Stimulated activated effector memory CD8-positive, alpha-beta T cell treated with anti-CD3 and anti-CD28 coated beads, Interleukin-12 subunit alpha, Interleukin-12 subunit beta, amount 100 ng/mL, for 72 hours (primary cell): ENCODE data around the gene ARMC3.
"Not testable (repeated sequence)": the region's sequence is repeated elsewhere in the genome, so short reads cannot be mapped to it uniquely, and the experiment has no call there.

Source experiments
- ATAC-seq: fragments of 150-1000 bp; cut with Tn5 transposase; 2 replicates; pipeline ENCODE4 v1.10.0; 2021
- DNase-seq, 2 donors: peaks; one replicate each; pipeline ENCODE4 v3.0.0; 2021 to 2022; ENCODE audit warnings: low spot score in 2 of 2
- H3K27ac Mint-ChIP-seq: one replicate; pipeline ENCODE4 v1.8.0; 2022; ENCODE audit warnings: mild to moderate bottlenecking, mixed read lengths
- H3K36me3 Mint-ChIP-seq: one replicate; pipeline ENCODE4 v1.8.0; 2022; ENCODE audit warnings: mild to moderate bottlenecking, mixed read lengths
- H3K4me1 Mint-ChIP-seq: one replicate; pipeline ENCODE4 v1.8.0; 2022; ENCODE audit warnings: mixed read lengths
- H3K4me3 Mint-ChIP-seq: one replicate; pipeline ENCODE4 v1.8.0; 2022; ENCODE audit warnings: mild to moderate bottlenecking, mixed read lengths
- H3K9me3 Mint-ChIP-seq: one replicate; pipeline ENCODE4 v1.8.0; 2022; ENCODE audit warnings: mixed read lengths

ARMC3 gene

DNA sequence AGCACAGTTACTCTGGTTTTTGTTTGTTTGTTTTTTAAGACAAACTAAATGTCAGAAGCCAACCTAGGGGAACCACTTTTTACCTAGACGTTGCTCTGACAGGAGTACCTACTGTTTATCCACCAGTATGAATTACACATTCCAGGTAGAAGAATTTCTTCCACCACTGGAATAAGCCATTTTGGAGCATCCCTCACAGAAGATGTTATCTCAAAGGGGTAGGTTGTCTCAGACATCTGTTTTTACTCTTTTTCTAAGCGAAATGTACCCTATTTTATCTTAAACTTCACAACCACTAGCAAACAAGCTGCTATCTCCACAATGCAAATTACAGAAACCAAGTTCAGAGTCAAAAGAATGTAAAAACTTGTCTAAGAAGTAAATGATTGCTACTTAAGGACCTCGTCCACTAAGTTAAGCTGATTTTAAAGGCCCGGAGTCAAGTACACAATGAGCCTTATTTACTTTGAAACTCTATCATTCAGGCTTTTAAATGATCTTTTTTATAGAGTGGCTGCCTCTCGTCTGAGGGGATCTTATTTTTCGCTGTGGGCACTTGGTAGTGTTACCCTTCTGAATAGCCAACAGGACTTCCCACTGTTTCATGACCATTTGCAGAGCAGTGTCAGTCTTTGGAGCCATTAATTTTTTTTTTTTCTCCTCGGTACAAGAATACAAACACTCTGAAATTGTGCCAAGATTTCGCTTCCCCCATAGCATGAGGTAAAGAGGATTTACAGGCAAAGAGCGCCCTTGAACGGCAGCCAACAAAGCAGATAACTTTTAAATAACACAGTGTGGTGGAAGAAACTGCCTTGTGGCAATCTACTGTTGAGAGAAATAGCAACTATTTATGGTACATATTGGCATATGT is 15.7 kb upstream of the ARMC3 start:
- DNase-seq (no peak), ATAC-seq (no peak)
- peaks cover 12% of the 10 kb centered on the region for H3K4me1 Mint-ChIP-seq
- H3K9me3 Mint-ChIP-seq: peaks cover 11% of the 10 kb centered on the region
- H3K4me3 Mint-ChIP-seq: no peak overlapping the region
- H3K36me3 Mint-ChIP-seq: no peaks in the 10 kb centered on the region
- H3K27ac Mint-ChIP-seq: no peak overlapping the region

DNA sequence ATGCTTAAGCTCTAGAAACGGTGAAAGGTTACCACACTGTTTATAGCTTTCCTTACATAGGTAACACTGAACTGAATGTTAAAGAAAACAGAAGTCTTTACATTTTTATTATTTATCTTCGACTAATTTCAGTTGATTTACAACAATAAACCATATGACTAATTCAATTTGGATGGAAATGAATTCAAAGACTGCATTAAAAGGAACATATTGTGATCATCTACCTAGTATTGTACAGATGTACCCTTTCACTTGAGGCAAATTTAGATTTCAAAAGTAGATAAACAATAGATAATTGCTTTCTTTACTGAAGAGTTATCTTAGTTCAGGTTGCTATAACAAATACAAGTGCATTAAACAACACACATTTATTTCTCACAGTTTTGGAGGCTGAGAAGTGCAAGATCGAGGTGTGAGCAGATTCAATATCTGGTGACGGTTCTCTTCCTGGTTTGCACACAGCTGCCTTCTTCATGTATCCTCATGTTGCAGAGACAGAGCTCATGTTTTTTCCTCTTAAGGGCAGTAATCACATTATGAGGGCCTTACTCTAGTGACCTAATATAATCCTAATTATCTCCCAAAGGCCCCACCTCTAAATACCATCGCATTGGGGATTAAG is 15.0 kb upstream of the ARMC3 start:
- Mint-ChIP-seq H3K4me3 (no peak overlapping the region), H3K4me1 (peaks cover 12% of the 10 kb centered on the region), H3K27ac (no peak overlapping the region), H3K36me3 (no peaks in the 10 kb centered on the region), H3K9me3 (peaks cover 8% of the 10 kb centered on the region)
- DNase-seq (no peak), ATAC-seq (no peak)

DNA sequence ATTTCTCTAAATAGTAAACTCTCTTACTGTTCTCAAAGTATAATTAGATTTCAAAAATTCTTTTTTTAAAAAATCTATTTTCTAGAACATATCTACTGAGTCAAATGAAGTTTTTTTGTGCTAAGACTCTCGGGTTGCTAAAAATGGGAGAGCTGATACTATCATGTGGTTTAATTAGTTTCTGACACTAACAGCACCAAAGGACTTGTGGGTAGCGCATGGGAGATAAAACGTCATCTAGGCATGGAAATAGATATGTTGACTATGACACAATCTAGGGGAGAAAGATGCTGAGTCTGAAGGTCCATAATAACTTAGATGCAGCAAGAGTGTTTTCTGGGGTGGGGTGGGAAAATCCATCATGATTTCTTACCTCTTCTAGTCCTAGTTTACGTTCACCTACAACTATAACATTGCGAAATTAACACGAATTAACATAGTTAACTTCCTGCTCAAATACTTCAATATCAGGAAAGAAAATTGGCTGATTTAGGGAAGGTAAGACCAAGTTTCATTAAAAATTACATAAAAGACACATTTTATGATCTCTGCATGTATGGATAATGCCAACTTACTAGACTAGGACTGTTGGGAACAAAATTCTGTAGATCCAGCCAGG is 14.3 kb upstream of the ARMC3 start:
- DNase-seq (no peak), ATAC-seq (peak; percentile 64)
- Mint-ChIP-seq H3K4me1 (peaks cover 12% of the 10 kb centered on the region), H3K36me3 (no peaks in the 10 kb centered on the region), H3K27ac (no peak overlapping the region), H3K9me3 (peaks cover 8% of the 10 kb centered on the region), H3K4me3 (no peak overlapping the region)

DNA sequence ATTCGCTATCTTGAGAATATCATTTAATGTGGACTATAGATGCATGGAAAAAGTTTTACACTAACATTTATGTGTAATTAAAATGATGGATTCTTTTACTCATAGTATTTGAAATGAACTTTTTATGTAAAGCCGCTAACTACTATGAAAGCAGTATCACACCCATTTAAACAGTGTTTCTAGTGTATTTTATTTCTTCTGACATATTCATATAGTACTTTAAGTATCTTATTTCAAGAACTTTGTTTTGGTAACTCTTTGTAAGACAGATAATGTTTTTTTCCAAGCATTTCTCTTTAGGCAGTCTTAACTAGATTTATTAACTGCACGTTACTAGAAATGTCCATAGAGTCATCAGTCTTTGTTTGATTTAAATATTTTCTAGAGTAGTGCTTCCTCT is 12.5 kb upstream of the ARMC3 start:
- ATAC-seq: no peak
- Mint-ChIP-seq H3K36me3 (no peaks in the 10 kb centered on the region), H3K4me3 (no peak overlapping the region), H3K4me1 (peaks cover 12% of the 10 kb centered on the region), H3K9me3 (peaks cover 3% of the 10 kb centered on the region), H3K27ac (no peak overlapping the region)
- no peak for DNase-seq

DNA sequence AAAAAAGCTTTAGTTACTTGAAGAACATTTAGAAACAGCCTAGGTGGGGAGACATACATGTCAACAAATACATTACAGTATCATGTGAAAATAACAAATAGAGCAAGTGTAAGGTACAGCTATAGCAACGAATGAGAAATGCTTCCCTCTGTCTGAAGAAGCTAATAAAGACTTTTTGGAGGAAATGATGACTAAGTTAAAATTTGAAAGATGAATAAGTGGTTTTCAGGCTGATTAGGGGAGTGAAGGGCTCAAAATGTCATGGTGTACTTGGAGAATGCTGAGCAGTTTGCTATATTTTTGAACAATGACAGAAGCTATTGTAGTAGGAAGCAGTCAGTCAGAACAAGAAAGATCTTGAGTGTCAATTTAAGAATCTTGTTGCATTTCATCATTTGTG is 2.8 kb upstream of the ARMC3 start:
- Mint-ChIP-seq H3K4me3 (no peak overlapping the region), H3K9me3 (no peaks in the 10 kb centered on the region), H3K36me3 (no peaks in the 10 kb centered on the region), H3K4me1 (no peaks in the 10 kb centered on the region), H3K27ac (no peak overlapping the region)
- no peak for ATAC-seq
- DNase-seq: no peak

DNA sequence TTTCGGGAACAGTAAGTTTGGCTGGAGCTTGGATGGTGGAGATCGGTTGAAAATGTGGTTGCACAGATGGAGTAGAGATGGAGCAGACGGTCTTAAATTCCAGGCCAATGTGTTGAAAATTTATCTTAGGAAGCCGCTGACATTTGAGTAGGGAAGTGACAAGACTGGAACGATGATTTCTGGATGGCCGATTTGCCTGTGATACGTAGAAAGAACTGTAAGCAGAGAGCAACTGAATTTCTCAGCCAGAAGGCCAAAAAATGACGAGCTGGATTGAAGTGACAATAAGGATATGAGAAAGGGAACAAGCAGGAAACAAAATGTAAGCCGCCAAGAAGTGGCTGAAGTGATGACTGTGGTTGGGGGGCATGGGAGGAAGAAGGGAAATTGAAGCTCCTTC is 687 bp upstream of the ARMC3 start:
- DNase-seq (no peak), ATAC-seq (no peak)
- no peak overlapping the region for H3K27ac Mint-ChIP-seq
- no peaks in the 10 kb centered on the region for H3K4me1 Mint-ChIP-seq
- H3K4me3 Mint-ChIP-seq: no peak overlapping the region
- no peaks in the 10 kb centered on the region for H3K9me3 Mint-ChIP-seq
- H3K36me3 Mint-ChIP-seq: no peaks in the 10 kb centered on the region

DNA sequence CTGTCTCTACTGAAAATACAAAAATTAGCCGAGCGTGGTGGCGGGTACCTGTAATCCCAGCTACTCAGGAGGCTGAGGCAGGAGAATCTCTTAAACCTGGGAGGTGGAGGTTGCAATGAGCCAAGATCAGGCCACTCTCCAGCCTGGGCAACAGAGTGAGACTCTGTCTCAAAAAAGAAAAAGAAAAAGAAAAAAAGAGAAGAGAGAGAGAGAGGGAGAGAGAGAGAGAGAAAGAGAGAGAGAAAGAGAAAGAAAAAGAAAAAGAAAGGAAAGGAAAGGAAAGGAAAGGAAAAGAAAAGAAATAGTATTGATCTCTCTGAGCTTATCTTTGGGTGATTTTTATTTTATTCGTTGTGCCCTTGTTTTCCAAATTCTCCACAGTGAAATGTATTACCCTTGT is 1.2 kb downstream of the ARMC3 start:
- not testable (repeated sequence) for ATAC-seq, DNase-seq, H3K4me3 Mint-ChIP-seq, H3K4me1 Mint-ChIP-seq, H3K9me3 Mint-ChIP-seq, H3K36me3 Mint-ChIP-seq, H3K27ac Mint-ChIP-seq

DNA sequence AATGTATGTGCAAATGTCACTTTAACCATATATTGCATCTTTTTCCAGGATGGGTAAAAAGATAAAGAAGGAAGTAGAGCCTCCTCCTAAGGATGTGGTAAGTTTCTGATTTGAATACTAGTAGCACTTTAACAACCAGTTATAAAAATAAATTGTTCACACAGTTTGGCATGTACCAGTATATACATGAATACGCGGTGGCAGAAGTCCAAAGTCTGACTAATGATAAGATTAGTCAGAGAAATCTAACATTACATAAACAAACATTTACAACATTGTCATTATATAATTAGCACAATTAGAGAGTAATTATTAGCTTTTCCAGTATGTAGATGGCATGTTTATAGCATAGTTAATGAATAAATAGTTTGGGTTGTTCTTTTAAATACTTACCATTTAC is 4.1 kb downstream of the ARMC3 start:
- H3K4me3 Mint-ChIP-seq: no peak overlapping the region

DNA sequence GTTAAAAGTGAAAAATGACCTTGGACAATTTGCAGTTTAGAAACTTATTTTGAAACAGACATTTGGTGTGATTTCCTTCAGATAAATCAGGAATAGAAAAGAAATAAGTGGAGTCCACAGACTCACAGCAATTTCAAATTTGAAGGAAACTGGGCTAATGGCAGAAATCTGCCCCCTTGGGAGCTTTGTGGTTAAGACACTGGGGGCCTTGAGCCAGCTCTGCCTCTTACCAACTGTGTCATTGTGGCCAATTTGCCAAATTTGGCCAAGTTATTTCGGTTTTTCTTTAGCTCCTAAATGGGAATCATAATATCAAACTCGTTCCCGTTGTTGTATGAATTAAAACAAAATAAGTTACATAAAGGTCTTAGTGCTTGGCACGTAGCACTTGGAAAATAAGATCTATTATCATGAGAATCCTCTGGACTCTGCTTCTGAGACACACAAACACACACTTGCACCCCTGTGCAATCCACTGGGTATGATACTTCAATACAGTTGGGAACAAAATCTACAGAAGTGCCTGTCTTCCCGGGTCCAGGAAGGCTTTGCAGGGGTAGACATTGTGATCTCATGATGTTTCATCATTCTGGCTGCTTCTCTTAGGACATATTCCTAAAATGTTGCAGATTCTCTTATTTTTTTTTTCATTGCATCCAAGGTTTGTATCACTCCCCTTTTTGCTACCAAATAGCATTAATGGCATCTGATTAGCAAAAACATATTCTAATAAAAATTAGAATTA is 4.9 kb downstream of the ARMC3 start:
- H3K4me1 Mint-ChIP-seq: no peaks in the 10 kb centered on the region
- DNase-seq (no peak), ATAC-seq (no peak)
- no peaks in the 10 kb centered on the region for H3K9me3 Mint-ChIP-seq
- no peak overlapping the region for H3K4me3 Mint-ChIP-seq
- no peak overlapping the region for H3K27ac Mint-ChIP-seq
- H3K36me3 Mint-ChIP-seq: no peaks in the 10 kb centered on the region

More for the DNA sequence above, 4.1 kb downstream of the ARMC3 start:
- no peaks in the 10 kb centered on the region for H3K36me3 Mint-ChIP-seq
- no peaks in the 10 kb centered on the region for H3K4me1 Mint-ChIP-seq
- ATAC-seq (no peak), DNase-seq (no peak)
- no peaks in the 10 kb centered on the region for H3K9me3 Mint-ChIP-seq
- no peak overlapping the region for H3K27ac Mint-ChIP-seq

DNA sequence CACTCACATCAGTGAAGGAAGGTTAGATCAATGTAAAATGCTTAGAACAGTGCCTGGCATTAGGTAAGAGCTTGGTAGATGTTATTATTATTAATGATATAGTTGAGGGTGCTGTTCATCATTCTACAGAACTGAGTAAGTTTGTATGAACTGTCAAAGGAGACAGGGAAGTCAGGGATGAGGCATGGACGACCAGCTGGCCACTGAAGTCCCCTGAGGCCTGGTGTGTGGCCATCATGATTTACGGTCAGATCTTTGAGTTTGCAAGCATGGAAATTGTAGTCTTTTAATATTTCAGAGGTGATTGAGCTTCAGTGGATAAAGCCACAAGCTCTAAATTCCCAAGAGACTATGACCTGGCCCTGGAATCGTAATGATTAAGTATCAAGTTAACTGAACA is 6.9 kb downstream of the ARMC3 start:
- no peaks in the 10 kb centered on the region for H3K36me3 Mint-ChIP-seq
- H3K4me3 Mint-ChIP-seq: no peak overlapping the region
- DNase-seq: no peak
- no peaks in the 10 kb centered on the region for H3K4me1 Mint-ChIP-seq
- H3K9me3 Mint-ChIP-seq: no peaks in the 10 kb centered on the region
- no peak for ATAC-seq
- no peak overlapping the region for H3K27ac Mint-ChIP-seq

DNA sequence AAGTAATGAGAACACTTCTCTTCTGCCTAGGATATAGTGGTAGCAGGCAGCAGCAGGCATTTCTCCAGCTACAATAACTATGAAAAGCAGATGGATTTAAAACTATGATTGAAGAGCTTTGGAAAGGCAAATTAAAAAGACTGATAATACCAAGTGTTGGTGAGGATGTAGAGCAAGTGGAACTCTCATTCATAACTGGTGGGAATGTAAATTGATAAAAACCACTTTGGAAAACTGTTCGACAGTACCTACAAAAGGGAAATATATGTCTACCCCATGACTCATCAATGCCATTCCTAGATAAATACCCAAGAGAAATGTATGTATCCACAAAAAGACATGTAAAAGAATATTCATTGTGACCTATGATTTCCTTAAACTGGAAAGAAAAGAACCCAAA is 14.6 kb downstream of the ARMC3 start:
- H3K27ac Mint-ChIP-seq: no peak overlapping the region
- H3K4me3 Mint-ChIP-seq: no peak overlapping the region
- DNase-seq (no peak), ATAC-seq (no peak)
- H3K4me1 Mint-ChIP-seq: peaks cover 12% of the 10 kb centered on the region
- no peaks in the 10 kb centered on the region for H3K36me3 Mint-ChIP-seq
- peaks cover 9% of the 10 kb centered on the region for H3K9me3 Mint-ChIP-seq

DNA sequence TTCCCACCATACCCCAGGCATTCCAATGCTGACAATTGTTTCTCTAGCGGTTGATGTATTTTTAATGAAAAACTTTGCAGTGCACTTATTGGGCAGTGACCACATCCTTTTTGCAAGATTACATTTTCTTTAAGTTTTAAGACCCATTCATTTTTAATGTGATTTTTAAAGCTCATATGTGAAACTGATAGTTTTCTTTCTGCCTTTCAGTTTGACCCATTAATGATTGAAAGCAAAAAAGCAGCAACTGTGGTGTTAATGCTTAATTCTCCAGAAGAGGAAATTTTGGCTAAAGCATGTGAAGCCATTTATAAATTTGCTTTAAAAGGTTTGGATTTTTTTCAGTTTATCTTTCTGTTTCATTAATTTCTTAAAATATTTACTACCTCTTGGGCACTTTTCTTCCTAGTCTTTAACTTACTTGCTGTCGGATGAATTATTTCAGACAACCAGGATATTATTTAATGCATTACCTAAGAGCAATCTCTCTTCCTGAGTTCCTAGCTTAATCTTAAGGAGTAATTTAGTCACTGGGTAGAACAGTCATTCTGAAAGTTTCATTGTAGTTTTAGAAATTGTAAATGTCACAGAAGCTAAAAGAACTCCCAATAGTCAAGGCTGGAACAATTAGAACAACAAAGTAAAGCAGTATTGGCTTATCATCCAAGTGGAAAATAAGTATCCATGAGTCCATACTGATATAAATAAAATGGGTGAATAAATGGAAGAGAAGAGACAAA is 18.3 kb downstream of the ARMC3 start:
- DNase-seq: no peak
- H3K27ac Mint-ChIP-seq: no peak overlapping the region
- peaks cover 12% of the 10 kb centered on the region for H3K4me1 Mint-ChIP-seq
- H3K36me3 Mint-ChIP-seq: no peaks in the 10 kb centered on the region
- peaks cover 15% of the 10 kb centered on the region for H3K9me3 Mint-ChIP-seq
- H3K4me3 Mint-ChIP-seq: no peak overlapping the region
- ATAC-seq: peak; percentile 49

DNA sequence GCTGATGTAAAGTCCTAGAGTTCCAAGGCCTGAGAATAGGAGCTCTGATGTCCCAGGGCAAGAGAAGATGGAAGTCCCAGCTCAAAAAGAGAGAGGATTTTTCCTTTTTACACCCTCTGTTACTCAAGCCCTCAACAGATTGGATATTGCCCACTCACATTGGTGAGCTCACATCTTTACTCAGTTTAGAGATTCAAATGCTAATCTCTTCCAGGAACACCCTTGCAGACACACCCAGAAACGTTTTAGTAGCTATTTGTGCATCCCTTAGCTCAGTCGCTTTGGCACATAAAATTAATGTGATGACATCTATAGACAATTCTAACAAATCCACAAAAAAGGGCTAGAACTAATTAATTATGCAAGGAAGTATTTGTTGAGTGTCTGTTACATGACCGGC is 27.1 kb downstream of the ARMC3 start:
- no peak overlapping the region for H3K27ac Mint-ChIP-seq
- no peaks in the 10 kb centered on the region for H3K4me1 Mint-ChIP-seq
- peaks cover 3% of the 10 kb centered on the region for H3K9me3 Mint-ChIP-seq
- ATAC-seq: no peak
- no peak overlapping the region for H3K4me3 Mint-ChIP-seq
- H3K36me3 Mint-ChIP-seq: no peaks in the 10 kb centered on the region
- no peak for DNase-seq

DNA sequence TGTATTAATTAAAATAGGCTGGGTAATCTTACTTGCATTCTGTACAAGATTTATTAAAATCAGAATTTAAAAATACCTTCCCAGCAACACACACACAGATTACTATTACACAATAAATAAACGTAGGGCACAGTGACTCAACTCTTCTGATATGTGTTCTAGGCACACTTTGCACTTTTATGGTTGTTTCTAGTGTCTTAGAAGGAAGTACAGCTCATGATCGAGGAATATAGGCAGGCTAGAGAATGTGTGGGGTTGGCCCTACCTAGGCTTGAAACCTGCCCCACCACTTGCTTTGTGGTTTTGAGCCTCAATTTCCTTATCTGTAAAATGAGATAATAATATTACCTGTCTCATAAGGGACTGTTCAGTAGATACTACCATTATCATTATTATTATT is 30.5 kb downstream of the ARMC3 start:
- H3K27ac Mint-ChIP-seq: no peak overlapping the region
- DNase-seq (no peak), ATAC-seq (no peak)
- H3K36me3 Mint-ChIP-seq: no peaks in the 10 kb centered on the region
- H3K9me3 Mint-ChIP-seq: no peaks in the 10 kb centered on the region
- no peaks in the 10 kb centered on the region for H3K4me1 Mint-ChIP-seq
- no peak overlapping the region for H3K4me3 Mint-ChIP-seq

DNA sequence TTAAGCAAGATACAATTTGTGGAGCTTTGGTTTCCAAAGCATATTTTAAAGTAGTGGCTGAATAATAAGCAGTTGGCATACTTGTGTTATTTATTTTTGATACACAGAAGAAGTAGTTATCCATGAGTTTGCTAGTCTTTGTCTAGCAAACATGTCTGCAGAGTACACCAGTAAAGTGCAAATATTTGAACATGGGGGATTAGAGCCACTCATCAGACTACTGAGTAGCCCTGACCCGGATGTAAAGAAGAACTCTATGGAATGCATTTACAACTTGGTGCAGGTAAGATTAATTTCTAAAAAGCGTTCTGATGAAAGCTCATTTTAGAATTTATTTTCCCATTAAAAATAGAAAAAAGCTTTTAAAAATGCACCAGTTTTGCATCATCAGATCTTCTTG is 31.4 kb downstream of the ARMC3 start:
- no peaks in the 10 kb centered on the region for H3K4me1 Mint-ChIP-seq
- no peaks in the 10 kb centered on the region for H3K9me3 Mint-ChIP-seq
- no peak overlapping the region for H3K27ac Mint-ChIP-seq
- no peak overlapping the region for H3K4me3 Mint-ChIP-seq
- DNase-seq: no peak
- no peak for ATAC-seq
- H3K36me3 Mint-ChIP-seq: no peaks in the 10 kb centered on the region
